T-cell (primary cell): ENCODE results near the gene HK1. TPM values are rescaled to one million over a fixed set of nuclear protein-coding genes. Genes with fewer than 3 reads are reported as not detected.

Source experiments
- ATAC-seq, 4 experiments: fragments of 200-7000 bp in 3 of 4; fragments of 150-1000 bp in 1 of 4; cut with Tn5 transposase; replicated peaks in 1 of 4; 1 replicate in 3 of 4; 2 replicates in 1 of 4; pipeline ENCODE4 v1.10.0; 2021; ENCODE audit warnings: moderate library complexity in 3 of 4, mild to moderate bottlenecking in 2 of 4, moderate number of reproducible peaks in 1 of 4
- CTCF ChIA-PET, 2 donors: fragments of 300-600 bp; sonication (Branson Sonifier 250); formaldehyde crosslinking; loops; one replicate each; lab custom pipeline; 2022; ENCODE audit warnings: antibody characterized with exemption in 2 of 2; lab: Charles Lee
- POLR2A ChIA-PET, 2 donors: fragments of 300-600 bp; sonication (Branson Sonifier 250); formaldehyde crosslinking; loops; one replicate each; lab custom pipeline; 2022; ENCODE audit warnings: antibody characterized with exemption in 2 of 2; lab: Charles Lee
- DNase-seq, 35 experiments: peaks; one replicate each; pipeline versions ENCODE4 v3.0.0 to v3.0.0-alpha.2; 2013 to 2023
- H3K27ac ChIP-seq: one replicate; pipeline ENCODE4 v1.5.1; 2013; ENCODE audit warnings: low read length
- H3K27me3 ChIP-seq, 2 experiments: replicated peaks in 1 of 2; 1 replicate in 1 of 2; 2 replicates in 1 of 2; pipeline versions ENCODE4 v1.6.1 to v1.7.0; 2013; ENCODE audit warnings: low read length in 1 of 2, mixed read lengths in 1 of 2; ENCODE audit not compliant: control insufficient read depth in 2 of 2, insufficient read depth in 2 of 2; ENCODE audit errors: extremely low read depth in 1 of 2
- H3K36me3 ChIP-seq, 2 donors: 1 replicate in 1 of 2; 2 replicates in 1 of 2; pipeline versions ENCODE4 v1.6.1 to v1.7.0; 2013; ENCODE audit warnings: low read length in 1 of 2; ENCODE audit not compliant: control insufficient read depth in 2 of 2, insufficient read depth in 1 of 2; ENCODE audit errors: extremely low read depth in 1 of 2
- H3K4me1 ChIP-seq, 2 experiments: 1 replicate in 1 of 2; 2 replicates in 1 of 2; pipeline versions ENCODE4 v1.6.1 to v1.7.0; 2013; ENCODE audit warnings: low read length in 2 of 2, mixed read lengths in 1 of 2; ENCODE audit not compliant: insufficient read depth in 2 of 2, control insufficient read depth in 1 of 2; ENCODE audit errors: extremely low read depth in 1 of 2
- H3K4me3 ChIP-seq, 2 donors: 1 replicate in 1 of 2; 2 replicates in 1 of 2; pipeline versions ENCODE4 v1.5.1 to v1.7.0; 2013; ENCODE audit warnings: mild to moderate bottlenecking in 2 of 2, low read length in 1 of 2, moderate library complexity in 1 of 2; ENCODE audit not compliant: control insufficient read depth in 1 of 2; ENCODE audit errors: extremely low read depth in 1 of 2
- H3K9me3 ChIP-seq: 2 replicates; pipeline ENCODE4 v1.7.0; 2013
- H3K27ac Mint-ChIP-seq, 2 donors: one replicate each; pipeline ENCODE4 v1.8.0; 2020 to 2021; ENCODE audit warnings: mild to moderate bottlenecking in 2 of 2, mixed read lengths in 2 of 2
- H3K27me3 Mint-ChIP-seq, 2 donors: one replicate each; pipeline ENCODE4 v1.8.0; 2021 to 2022; ENCODE audit warnings: mixed read lengths in 2 of 2
- H3K36me3 Mint-ChIP-seq: one replicate; pipeline ENCODE4 v1.8.0; 2021; ENCODE audit warnings: mixed read lengths
- H3K4me1 Mint-ChIP-seq, 3 donors: one replicate each; pipeline ENCODE4 v1.8.0; 2020 to 2022; ENCODE audit warnings: mixed read lengths in 3 of 3, mild to moderate bottlenecking in 1 of 3
- H3K4me3 Mint-ChIP-seq, 3 donors: one replicate each; pipeline ENCODE4 v1.8.0; 2020 to 2022; ENCODE audit warnings: mild to moderate bottlenecking in 3 of 3, mixed read lengths in 3 of 3, moderate library complexity in 3 of 3
- H3K9me3 Mint-ChIP-seq, 3 donors: one replicate each; pipeline ENCODE4 v1.8.0; 2020 to 2022; ENCODE audit warnings: mixed read lengths in 3 of 3
- WGBS: methylation state at CpG from one replicate; pipeline ENCODE4 v1.1.5; 2013; ENCODE audit warnings: missing lambda C conversion rate; ENCODE audit not compliant: insufficient coverage; 5-methylcytosine and 5-hydroxymethylcytosine counted together
- total RNA-seq, 35 experiments: library from RNA in 6 of 35; stranded (reverse) in 6 of 35; fragments of 120-200 nt in 1 of 35; gene quantifications; one replicate each; pipeline versions ENCODE4 v1.2.1 to v1.2.4 and lab custom pipeline; 2013 to 2026

The HK1 gene
- total RNA-seq, 5 donors from 2014 or later (not counting 1 experiment from before 2014, with no cell fraction given), result 66.3 to 85.5 (median 83.6) TPM

GRCh38 chr10:69348816-69349541 is 70.7 kb downstream of the HK1 start:
- Mint-ChIP-seq H3K4me3 (peak overlapping the region; percentile 40 to 57 (median 49)), H3K27me3 (no peaks in the 10 kb centered on the region), H3K4me1 (peaks cover 79 to 84% (median 80%) of the 10 kb centered on the region in 3 donors), H3K27ac (peak overlapping the region; percentile 90 to 97), H3K9me3 (no peaks in the 10 kb centered on the region), H3K36me3 (peaks cover 15% of the 10 kb centered on the region)
- peak overlapping the region; percentile 49 for H3K27ac ChIP-seq
- ATAC-seq, result peak; percentile 21 to 49 (median 42)
- 40% methylated on average over 5 of the region's 10 CpGs for WGBS
- ChIA-PET CTCF (interaction anchor here in 1 of 2 donors (0.7 to 1.2 kb wide), 2 partner anchors 21 to 36 kb away, joined by 3 to 4 read pairs; no protein-coding TSS in a partner anchor), POLR2A (interaction anchor here in 1 of 2 donors (0.9 kb wide), 1 partner anchor 11 kb away, joined by 3 read pairs; no protein-coding TSS in a partner anchor)
- peak in 1 of 35 experiments; percentile 28 for DNase-seq
- H3K4me1 ChIP-seq, result peaks cover 70 to 75% of the 10 kb centered on the region in 2 experiments
- no peaks in the 10 kb centered on the region for H3K9me3 ChIP-seq
- no peaks in the 10 kb centered on the region for H3K27me3 ChIP-seq
- H3K4me3 ChIP-seq, result peak overlapping the region in 1 of 2 donors; percentile 26
- peaks cover 0 to 17% of the 10 kb centered on the region in 2 donors for H3K36me3 ChIP-seq

GRCh38 chr10:69349542-69349888 is 71.2 kb downstream of the HK1 start:
- ChIA-PET POLR2A (interaction anchor here in 1 of 2 donors (0.9 kb wide), 1 partner anchor 11 kb away, joined by 3 read pairs; no protein-coding TSS in a partner anchor), CTCF (interaction anchor here in 1 of 2 donors (0.7 to 1.2 kb wide), 2 partner anchors 22 kb away, joined by 3 to 4 read pairs; no protein-coding TSS in a partner anchor)
- H3K36me3 Mint-ChIP-seq, result peaks cover 15% of the 10 kb centered on the region
- Histone ChIP-seq H3K27me3 (no peaks in the 10 kb centered on the region), H3K4me3 (no peak overlapping the region), H3K27ac (peak overlapping the region; percentile 49), H3K4me1 (peaks cover 68 to 75% of the 10 kb centered on the region in 2 experiments), H3K36me3 (peaks cover 0 to 12% of the 10 kb centered on the region in 2 donors), H3K9me3 (no peaks in the 10 kb centered on the region)
- peak overlapping the region; percentile 90 to 97 for H3K27ac Mint-ChIP-seq
- WGBS, result 100% methylated on average over 1 of the region's 3 CpGs
- ATAC-seq (no peak), DNase-seq (no peak)
- H3K9me3 Mint-ChIP-seq, result no peaks in the 10 kb centered on the region
- peak overlapping the region in 1 of 3 donors; percentile 57 for H3K4me3 Mint-ChIP-seq
- peaks cover 79 to 84% (median 80%) of the 10 kb centered on the region in 3 donors for H3K4me1 Mint-ChIP-seq
- H3K27me3 Mint-ChIP-seq, result no peaks in the 10 kb centered on the region

- H3K4me1 Mint-ChIP-seq, result peaks cover 64 to 69% (median 66%) of the 10 kb centered on the region in 3 donors
- DNase-seq (no peak), ATAC-seq (no peak)
- POLR2A ChIA-PET, result interaction anchor here in 1 of 2 donors (0.6 kb wide), 1 partner anchor 298 kb away, joined by 8 read pairs; no protein-coding TSS in a partner anchor
- H3K9me3 Mint-ChIP-seq, result no peaks in the 10 kb centered on the region
- H3K9me3 ChIP-seq, result no peaks in the 10 kb centered on the region
- H3K27me3 Mint-ChIP-seq, result no peaks in the 10 kb centered on the region
- H3K4me3 Mint-ChIP-seq, result no peak overlapping the region
- peaks cover 11% of the 10 kb centered on the region for H3K36me3 Mint-ChIP-seq
- no peak overlapping the region for H3K27ac ChIP-seq
- H3K4me3 ChIP-seq, result no peak overlapping the region
- H3K27ac Mint-ChIP-seq, result no peak overlapping the region
- CTCF ChIA-PET, result interaction anchor here in 1 of 2 donors (0.5 kb wide), 1 partner anchor 29 kb away, joined by 6 read pairs; no protein-coding TSS in a partner anchor
- peaks cover 53 to 56% of the 10 kb centered on the region in 2 experiments for H3K4me1 ChIP-seq
- WGBS, result no CpG with 5 or more reads among the region's 4 CpGs
- peaks cover 0 to 11% of the 10 kb centered on the region in 2 donors for H3K36me3 ChIP-seq
- H3K27me3 ChIP-seq, result no peaks in the 10 kb centered on the region
Measured at GRCh38 chr10:69351589-69351988, 73.3 kb downstream of the HK1 start.

GRCh38 chr10:69352569-69353264 is 74.4 kb downstream of the HK1 start:
- peak overlapping the region in 1 of 3 donors; percentile 53 for H3K4me3 Mint-ChIP-seq
- peaks cover 0 to 10% of the 10 kb centered on the region in 2 donors for H3K36me3 ChIP-seq
- ChIA-PET CTCF (interaction anchor here in 1 of 2 donors (0.7 kb wide), 1 partner anchor 165 kb away, joined by 3 read pairs; no protein-coding TSS in a partner anchor), POLR2A (interaction anchor here in 1 of 2 donors (0.7 kb wide), 1 partner anchor 166 kb away, joined by 8 read pairs; no protein-coding TSS in a partner anchor)
- no peaks in the 10 kb centered on the region for H3K27me3 Mint-ChIP-seq
- H3K9me3 ChIP-seq, result no peaks in the 10 kb centered on the region
- no peaks in the 10 kb centered on the region for H3K9me3 Mint-ChIP-seq
- H3K27ac ChIP-seq, result no peak overlapping the region
- 98% methylated on average over 3 of the region's 4 CpGs for WGBS
- H3K4me1 ChIP-seq, result peaks cover 49% of the 10 kb centered on the region in 2 experiments
- H3K27ac Mint-ChIP-seq, result peak overlapping the region in 1 of 2 donors; percentile 34
- no peaks in the 10 kb centered on the region for H3K27me3 ChIP-seq
- DNase-seq (no peak), ATAC-seq (no peak)
- no peak overlapping the region for H3K4me3 ChIP-seq
- peaks cover 11% of the 10 kb centered on the region for H3K36me3 Mint-ChIP-seq
- H3K4me1 Mint-ChIP-seq, result peaks cover 60 to 66% (median 61%) of the 10 kb centered on the region in 3 donors

- WGBS, result 52% methylated on average over 4 of the region's 8 CpGs
- no peaks in the 10 kb centered on the region for H3K27me3 Mint-ChIP-seq
- ChIA-PET CTCF (interaction anchor here in 1 of 2 donors (0.6 kb wide), 1 partner anchor 280 kb away, joined by 6 read pairs; no protein-coding TSS in a partner anchor), POLR2A (interaction anchor here (0.5 to 0.6 kb wide), 4 partner anchors 13 to 1022 kb away, joined by 3 to 6 read pairs (median 4); partner anchors contain the start of gene HNRNPH3 (in 1 of the 2))
- no peaks in the 10 kb centered on the region for H3K9me3 ChIP-seq
- H3K36me3 ChIP-seq, result peaks cover 0 to 4% of the 10 kb centered on the region in 2 donors
- H3K9me3 Mint-ChIP-seq, result no peaks in the 10 kb centered on the region
- peak overlapping the region; percentile 85 to 89 for H3K27ac Mint-ChIP-seq
- peaks cover 48 to 49% of the 10 kb centered on the region in 2 experiments for H3K4me1 ChIP-seq
- no peaks in the 10 kb centered on the region for H3K27me3 ChIP-seq
- H3K27ac ChIP-seq, result no peak overlapping the region
- peak in 6 of 35 experiments; percentile 9 to 59 (median 27) for DNase-seq
- peaks cover 7% of the 10 kb centered on the region for H3K36me3 Mint-ChIP-seq
- peak; percentile 29 to 91 (median 44) for ATAC-seq
- H3K4me3 Mint-ChIP-seq, result peak overlapping the region in 2 of 3 donors; percentile 17 to 53
- peak overlapping the region in 1 of 2 donors; percentile 3 for H3K4me3 ChIP-seq
- H3K4me1 Mint-ChIP-seq, result peaks cover 58 to 65% (median 59%) of the 10 kb centered on the region in 3 donors
Measured at GRCh38 chr10:69353977-69354635, 75.8 kb downstream of the HK1 start.
